Left ventricle myocardium inferior (tissue), 1 donor: ENCODE results near the gene SRP72. TPM values are rescaled to one million over a fixed set of nuclear protein-coding genes. Genes with fewer than 3 reads are reported as not detected.

Experiments used
- DNase-seq: peaks from one replicate; pipeline ENCODE4 v3.0.0-alpha.2; 2020
- H3K27ac ChIP-seq: fragments of 200-600 bp; replicated peaks from 2 replicates; pipeline ENCODE4 v1.8.0; 2021
- H3K27me3 ChIP-seq: fragments of 200-600 bp; 2 replicates; pipeline ENCODE4 v1.8.0; 2021; ENCODE audit warnings: low read depth
- H3K36me3 ChIP-seq: fragments of 200-600 bp; 2 replicates; pipeline ENCODE4 v1.8.0; 2021
- H3K4me1 ChIP-seq: fragments of 200-600 bp; 2 replicates; pipeline ENCODE4 v1.8.0; 2021
- H3K4me3 ChIP-seq: fragments of 200-600 bp; 2 replicates; pipeline ENCODE4 v1.8.0; 2021; ENCODE audit warnings: mild to moderate bottlenecking, moderate library complexity
- H3K9me3 ChIP-seq: fragments of 200-600 bp; replicated peaks from 2 replicates; pipeline ENCODE4 v1.8.0; 2021
- CTCF ChIP-seq: fragments of 200-600 bp; IDR thresholded peaks from 2 replicates; pipeline ENCODE4 v1.8.0; 2021; ENCODE audit warnings: antibody characterized with exemption, mild to moderate bottlenecking, borderline replicate concordance
- intact Hi-C: fragments of 100-400 bp; cut with micrococcal nuclease; formaldehyde crosslinking; loops from one replicate; pipeline ENCODE4 v1.11.0; 2022
- total RNA-seq: library from RNA; stranded (reverse); fragmentation: NEBNext Ultra II Directional; extraction: Animal tissue kit (Norgen Biotek cat#: 25700); gene quantifications from one replicate; pipeline ENCODE4 v1.2.1, GENCODE V29; 2021
- donor health status: DM: no; HTN: yes; CAD: no; lungs with severe emphysema.

SRP72 gene
- total RNA-seq, 1 donor from 2014 or later, result 32.6 TPM

- no peak overlapping the region for H3K27ac ChIP-seq
- intact Hi-C loops, result no loop called here
- no peaks in the 10 kb centered on the region for H3K9me3 ChIP-seq
- H3K27me3 ChIP-seq, result peaks cover 2% of the 10 kb centered on the region
- H3K4me3 ChIP-seq, result no peak overlapping the region
- peaks cover 8% of the 10 kb centered on the region for H3K4me1 ChIP-seq
- TF ChIP-seq CTCF, result no peak
- no peaks in the 10 kb centered on the region for H3K36me3 ChIP-seq
- no peak for DNase-seq
Observed at GRCh38 chr4:56512166-56512565, 44.7 kb downstream of the SRP72 start.

- DNase-seq, result no peak
- Histone ChIP-seq H3K9me3 (no peaks in the 10 kb centered on the region), H3K27me3 (no peaks in the 10 kb centered on the region), H3K27ac (no peak overlapping the region), H3K4me3 (no peak overlapping the region), H3K4me1 (peaks cover 8% of the 10 kb centered on the region), H3K36me3 (no peaks in the 10 kb centered on the region)
- TF ChIP-seq CTCF, result no peak
- intact Hi-C loops, result no loop called here
Observed at GRCh38 chr4:56513517-56513916, 46.1 kb downstream of the SRP72 start.

- no peak overlapping the region for H3K27ac ChIP-seq
- TF ChIP-seq CTCF, result no peak
- intact Hi-C loops, result no loop called here
Observed at GRCh38 chr4:56530269-56531148, 63.1 kb downstream of the SRP72 start.

GRCh38 chr4:56531149-56531770, 63.8 kb downstream of the SRP72 start:
- Histone ChIP-seq H3K4me1 (peaks cover 17% of the 10 kb centered on the region), H3K27me3 (peaks cover 65% of the 10 kb centered on the region), H3K4me3 (peak overlapping the region; percentile 71), H3K9me3 (no peaks in the 10 kb centered on the region), H3K36me3 (no peaks in the 10 kb centered on the region), H3K27ac (no peak overlapping the region)
- no peak for DNase-seq
- no peak for TF ChIP-seq CTCF
- intact Hi-C loops, result no loop called here

More at GRCh38 chr4:56530269-56531148, 63.1 kb downstream of the SRP72 start:
- peaks cover 58% of the 10 kb centered on the region for H3K27me3 ChIP-seq
- peak overlapping the region; percentile 71 for H3K4me3 ChIP-seq
- H3K36me3 ChIP-seq, result no peaks in the 10 kb centered on the region
- H3K9me3 ChIP-seq, result no peaks in the 10 kb centered on the region
- peak; percentile 86 for DNase-seq
- peaks cover 17% of the 10 kb centered on the region for H3K4me1 ChIP-seq

GRCh38 chr4:56531823-56532222, 64.4 kb downstream of the SRP72 start:
- Histone ChIP-seq H3K27ac (no peak overlapping the region), H3K9me3 (no peaks in the 10 kb centered on the region), H3K36me3 (no peaks in the 10 kb centered on the region), H3K4me1 (peaks cover 17% of the 10 kb centered on the region), H3K27me3 (peaks cover 64% of the 10 kb centered on the region), H3K4me3 (no peak overlapping the region)
- TF ChIP-seq CTCF, result no peak
- no peak for DNase-seq
- intact Hi-C loops, result no loop called here
